CD4-positive, alpha-beta T cell treated with Interleukin-12 subunit alpha and Interleukin-12 subunit beta, for 1 hour (primary cell): ENCODE results near the gene SYT7.
A peak's percentile ranks its signal among the peaks of the same experiment; 100 is the strongest.

Experiments
- DNase-seq: peaks from one replicate; pipeline ENCODE4 v3.0.0-alpha.2; 2020

SYT7 gene

GRCh38 chr11:61534933-61535839 is 45.7 kb downstream of the SYT7 start:
- no peak for DNase-seq

DNA sequence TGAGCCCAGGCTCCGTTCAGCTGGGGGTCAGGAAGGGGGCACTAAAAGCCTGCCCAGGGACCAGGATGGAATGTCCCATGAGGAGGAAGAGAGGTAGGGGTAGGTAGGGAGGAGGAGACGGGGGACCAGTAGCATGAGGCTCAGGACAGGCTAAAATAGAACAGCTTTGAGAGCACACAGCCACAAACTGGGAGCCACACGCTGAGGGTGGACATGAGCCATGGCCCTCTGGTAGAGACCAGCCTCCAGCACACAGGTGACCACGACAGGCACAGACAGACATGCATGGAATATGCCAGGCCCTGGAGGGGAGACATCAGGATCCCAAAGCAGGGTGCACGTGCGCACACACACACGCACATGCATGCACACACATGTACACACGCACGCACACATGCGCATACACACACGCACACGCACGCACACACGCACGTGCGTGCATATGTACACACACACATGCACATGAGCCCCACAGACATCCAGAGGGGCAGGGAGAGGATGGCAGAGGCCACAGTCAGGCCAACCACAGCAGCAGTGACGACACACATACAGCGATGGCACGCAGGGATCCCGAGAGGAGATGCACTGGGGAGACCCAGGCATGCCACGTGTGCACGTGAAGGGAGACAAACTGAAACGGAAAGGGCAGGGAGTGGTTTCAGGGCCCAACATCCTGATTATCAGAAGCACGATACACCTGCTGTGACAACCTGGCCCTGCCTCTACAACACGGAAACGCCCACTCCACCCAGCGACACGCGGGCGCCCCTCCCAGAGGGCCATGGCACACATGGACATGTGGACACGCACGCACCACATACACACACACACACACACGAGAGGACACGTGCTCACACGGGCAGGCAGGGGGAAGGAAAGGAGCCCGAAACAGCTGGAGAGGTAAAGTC is 46.6 kb downstream of the SYT7 start:
- DNase-seq, result no peak

DNA sequence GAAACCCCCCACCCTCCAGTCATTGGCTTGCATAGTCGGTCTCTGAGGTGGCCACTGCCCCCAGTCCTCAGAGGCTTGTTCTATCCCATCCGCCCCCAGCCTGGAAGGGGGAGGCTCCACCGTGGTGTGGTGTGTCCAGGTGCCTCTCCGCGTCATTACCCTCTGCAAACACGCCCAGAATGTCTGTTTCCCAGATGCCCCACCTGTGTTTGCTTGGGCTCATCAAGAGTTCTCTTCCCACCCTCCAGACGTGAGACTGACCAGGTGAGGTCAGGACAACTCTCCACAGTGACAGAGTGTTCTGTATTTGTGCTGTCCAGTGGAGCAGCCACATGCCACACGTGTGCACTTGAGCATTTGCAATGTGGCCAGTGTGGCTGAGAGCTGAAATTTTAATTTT is 47.5 kb downstream of the SYT7 start:
- DNase-seq, result no peak

GRCh38 chr11:61533039-61533375 is 47.9 kb downstream of the SYT7 start:
- DNase-seq, result no peak

- DNase-seq, result peak; percentile 48
Measured at GRCh38 chr11:61532134-61533038, 48.5 kb downstream of the SYT7 start.

DNA sequence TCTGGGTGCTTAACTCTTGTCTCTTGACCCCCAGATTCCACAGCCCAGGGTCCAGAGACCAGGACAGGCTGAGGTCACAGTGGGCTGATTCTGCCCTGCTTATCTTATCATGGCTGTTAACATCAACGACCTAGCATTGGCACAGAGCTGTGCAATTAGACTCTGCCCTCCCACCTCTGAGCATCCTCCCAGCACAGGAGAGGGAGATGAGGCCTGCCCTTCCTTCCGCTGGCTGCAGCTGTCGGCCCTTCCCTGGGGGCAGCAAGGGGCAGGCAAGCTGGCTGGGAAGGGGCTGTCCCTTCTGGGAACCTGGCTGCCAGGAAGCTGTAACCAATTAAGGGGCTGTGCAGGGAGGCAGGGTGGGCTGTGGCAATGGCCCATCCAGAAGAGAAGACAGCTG is 49.8 kb downstream of the SYT7 start:
- no peak for DNase-seq

GRCh38 chr11:61529537-61530225 is 51.2 kb downstream of the SYT7 start:
- no peak for DNase-seq

DNA sequence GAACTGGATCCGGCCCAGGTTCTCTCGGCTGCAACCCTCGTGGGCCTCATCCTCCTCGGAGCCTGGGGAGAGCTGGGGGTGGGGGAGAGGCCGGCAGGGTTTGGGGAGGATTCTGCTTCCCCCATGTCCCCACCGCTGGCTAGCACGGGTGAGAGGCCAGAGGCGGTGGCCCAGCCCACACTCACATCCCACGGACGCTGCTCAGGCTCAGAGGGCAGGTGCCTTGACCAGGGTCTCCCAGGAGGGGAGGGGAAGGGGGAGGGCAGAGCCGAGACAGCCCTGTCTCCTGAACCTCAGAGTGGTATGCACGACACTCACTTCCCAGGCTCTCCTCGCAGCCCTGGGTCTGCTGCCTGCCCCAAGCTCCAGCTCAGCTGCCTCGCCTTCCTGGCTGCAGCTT is 52.8 kb downstream of the SYT7 start:
- no peak for DNase-seq

DNA sequence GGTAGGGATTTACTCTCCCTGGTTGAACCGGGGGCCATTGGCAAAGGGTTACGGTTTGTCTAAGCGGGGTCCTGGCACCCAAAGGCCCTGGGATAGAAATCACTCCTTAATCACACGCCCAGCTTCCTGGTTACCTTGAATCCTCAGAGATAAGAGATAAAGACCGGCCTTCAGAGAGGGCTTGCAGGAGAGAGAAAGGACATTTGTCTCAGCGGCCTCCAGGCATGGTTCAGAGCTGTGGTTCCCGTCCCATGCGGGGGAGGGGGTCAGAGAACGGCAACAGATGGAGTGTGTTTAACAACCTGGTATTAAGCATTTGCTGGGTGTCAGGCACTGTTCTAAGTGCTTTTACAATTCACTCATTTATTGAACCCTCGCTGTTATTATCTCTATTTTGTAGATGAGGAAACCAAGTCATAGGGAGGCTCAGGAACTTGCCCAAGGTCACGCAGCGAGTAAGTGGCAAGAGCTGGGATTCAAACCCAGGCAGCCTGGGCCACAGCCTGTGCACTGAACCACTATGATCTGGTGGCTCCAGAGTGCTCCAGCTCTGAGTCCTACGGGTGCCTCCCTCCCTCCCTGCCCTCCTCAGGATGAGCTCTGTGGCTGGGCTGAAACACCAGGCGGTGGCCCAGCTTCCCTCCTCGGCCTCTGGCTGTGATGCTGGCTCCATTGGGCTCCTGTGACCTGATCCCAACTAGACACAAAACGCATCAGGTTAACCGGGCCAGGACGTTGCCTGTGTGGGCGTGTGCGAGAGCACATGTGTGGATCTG is 53.7 kb downstream of the SYT7 start:
- no peak for DNase-seq

- no peak for DNase-seq
Measured at GRCh38 chr11:61526229-61526628, 54.6 kb downstream of the SYT7 start.

GRCh38 chr11:61524963-61525587 is 55.8 kb downstream of the SYT7 start:
- DNase-seq, result no peak

DNA sequence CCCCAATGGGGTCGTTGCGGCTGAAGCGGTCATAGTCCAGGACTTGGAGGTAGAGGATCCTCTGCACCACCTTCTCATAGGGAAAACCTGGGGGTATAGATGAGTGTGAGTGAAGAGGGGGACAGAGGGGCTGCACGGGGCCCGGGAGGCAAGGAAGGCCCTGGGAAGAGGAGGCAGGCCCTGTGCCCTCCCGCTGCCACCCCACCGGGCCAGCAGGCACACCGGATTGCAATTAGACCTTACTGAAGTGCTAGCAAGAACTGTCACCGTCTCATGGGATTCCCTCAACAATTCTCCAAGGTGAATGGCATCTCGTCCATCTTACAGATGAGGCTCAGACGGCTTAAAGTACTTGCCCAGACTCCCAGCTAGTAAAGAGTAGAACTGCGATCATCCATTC is 56.4 kb downstream of the SYT7 start:
- no peak for DNase-seq

DNA sequence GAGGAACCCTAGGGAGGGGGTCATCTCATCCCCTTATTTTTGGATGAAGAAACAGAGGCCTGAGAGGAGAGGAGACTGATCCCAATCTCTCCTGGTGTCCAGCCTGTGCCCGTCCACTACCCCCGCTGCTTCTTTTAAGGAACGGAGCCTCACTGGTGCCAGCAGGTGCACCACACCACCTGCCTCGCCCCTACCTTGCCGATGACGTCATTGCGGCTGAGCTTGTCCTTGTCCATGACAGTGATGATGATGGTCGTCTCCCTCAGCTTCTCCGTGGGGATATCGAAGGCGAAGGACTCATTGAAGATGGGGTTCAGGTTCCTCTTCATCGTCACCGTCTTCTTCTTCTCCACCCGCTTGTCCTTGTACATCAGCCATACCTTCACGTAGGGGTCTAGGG is 58.0 kb downstream of the SYT7 start:
- DNase-seq, result no peak

DNA sequence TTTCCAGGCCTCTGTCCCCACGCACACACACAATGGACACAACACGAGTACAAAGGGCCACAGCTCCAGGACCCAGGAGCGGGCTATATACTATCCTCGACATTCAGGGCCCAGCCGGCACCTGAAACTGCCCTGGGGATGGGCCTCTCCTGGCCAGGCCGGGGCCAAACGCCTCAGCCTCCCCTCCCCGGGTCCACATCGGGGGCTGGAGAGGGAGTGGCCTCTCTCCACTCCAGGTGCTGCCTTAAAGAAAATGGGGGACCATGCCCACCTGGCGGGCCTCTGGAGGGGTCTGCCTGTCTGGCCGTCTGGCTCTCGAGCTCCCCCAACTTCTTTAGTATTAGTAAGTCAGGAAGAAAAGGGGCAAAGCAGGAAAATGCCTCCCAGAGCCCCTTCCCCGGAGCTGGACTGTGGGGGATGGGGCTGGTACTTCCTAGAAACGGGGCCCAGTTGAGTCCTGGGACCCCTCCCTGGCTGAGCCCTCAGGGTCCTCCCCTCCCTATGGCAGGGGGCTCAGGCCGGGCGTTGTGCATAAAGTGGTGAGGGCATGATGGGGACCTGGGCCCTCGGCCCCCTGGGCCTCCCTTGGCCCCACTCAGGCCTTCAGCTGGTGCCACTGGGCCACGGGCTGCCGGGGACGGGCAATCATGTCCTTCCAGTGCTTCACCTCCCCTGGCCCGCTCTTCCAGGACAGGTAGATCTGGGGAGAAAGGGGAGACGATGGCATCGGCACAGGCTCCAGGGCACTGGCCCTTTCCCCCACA is 62.7 kb downstream of the SYT7 start:
- no peak for DNase-seq

DNA sequence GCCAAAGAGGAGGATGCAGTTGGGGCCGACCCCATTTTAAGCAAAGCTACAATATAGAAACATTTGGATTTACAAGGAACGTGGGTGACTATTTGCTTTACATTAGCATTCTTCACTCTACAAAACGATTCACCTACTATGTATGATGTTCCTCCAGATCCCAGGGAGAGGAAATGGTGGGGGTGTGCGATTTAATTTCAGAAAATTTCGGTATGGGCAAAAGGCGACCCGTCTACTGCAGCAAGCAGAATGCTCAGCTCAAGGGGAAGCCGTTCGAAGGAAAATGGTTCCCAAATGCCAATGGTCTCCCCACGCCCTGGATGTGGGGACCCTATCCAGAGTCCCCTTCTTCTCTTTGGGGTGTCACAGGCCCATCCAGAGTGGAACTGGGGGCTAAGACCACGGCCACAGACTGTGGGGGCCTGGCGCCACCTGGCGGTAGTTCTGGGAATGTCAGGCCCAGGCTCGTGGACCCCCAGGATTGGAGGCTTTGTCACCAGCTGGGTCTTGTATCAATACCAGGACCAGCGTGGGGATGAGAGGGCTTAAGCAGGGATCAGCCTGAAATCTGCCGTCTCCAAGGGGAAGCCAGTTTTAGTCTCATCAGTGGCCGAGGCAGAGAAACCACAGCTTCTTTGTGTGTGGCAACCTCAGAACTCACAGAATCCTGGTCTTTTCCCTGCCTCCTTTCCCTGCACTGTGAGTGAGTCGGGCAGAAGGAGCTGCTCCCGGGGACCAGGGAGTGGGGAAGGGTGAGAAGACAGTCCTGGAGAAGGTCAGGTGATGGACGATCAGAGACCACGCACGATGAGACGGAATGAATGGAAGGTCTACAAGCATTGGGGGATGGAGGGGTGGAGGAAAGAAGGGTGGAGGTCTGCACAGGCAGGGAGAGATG is 64.0 kb downstream of the SYT7 start:
- peak; percentile 51 for DNase-seq

GRCh38 chr11:61516191-61516590 is 64.7 kb downstream of the SYT7 start:
- DNase-seq, result no peak

DNA sequence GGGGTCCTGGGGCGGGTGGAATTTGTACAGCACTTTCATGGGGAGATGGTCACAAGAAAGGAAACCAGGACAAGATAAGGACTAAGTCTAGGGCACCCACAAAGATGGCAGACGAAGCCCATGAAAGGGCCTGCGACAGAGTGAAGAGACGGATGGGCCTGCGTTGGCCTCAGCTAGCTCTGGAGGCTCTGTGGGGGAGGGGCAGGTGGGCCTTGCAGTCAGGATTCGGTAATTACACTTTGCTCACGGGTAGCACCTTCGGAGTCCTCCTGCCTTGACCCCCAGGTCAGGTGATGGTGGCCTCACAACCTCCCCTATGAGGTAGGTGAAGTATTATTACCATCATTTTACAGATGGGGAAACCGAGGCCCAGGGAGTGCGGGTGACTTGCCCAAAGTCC is 65.2 kb downstream of the SYT7 start:
- no peak for DNase-seq

GRCh38 chr11:61514050-61514917 is 66.6 kb downstream of the SYT7 start:
- DNase-seq, result no peak
